ENCODE results near the gene E2F7.
"Not testable (repeated sequence)": the region's sequence is repeated elsewhere in the genome, so short reads cannot be mapped to it uniquely, and the experiment has no call there.

GRCh38 chr12:77073894-77074293, 8.5 kb upstream of the E2F7 start:
- TF ChIP-seq CTCF (IDR thresholded peaks at IDR 0.05; ENCODE audit: poor library complexity, severe bottlenecking); TAF1 (IDR thresholded peaks at IDR 0.05; ENCODE audit: low read depth); POLR2AphosphoS5 (IDR thresholded peaks at IDR 0.05); EZH2 (IDR thresholded peaks at IDR 0.05; ENCODE audit: borderline replicate concordance, insufficient read depth, low read length, poor library complexity, severe bottlenecking): not testable (repeated sequence)

Measured in neural cell (in vitro differentiated cells).